Measurements from ENCODE around the gene EDN1.
"Not testable (repeated sequence)": the region's sequence is repeated elsewhere in the genome, so short reads cannot be mapped to it uniquely, and the experiment has no call there.

The EDN1 gene

GRCh38 chr6:12295558-12296254 is 5.5 kb downstream of the EDN1 start:
- no peak for DNase-seq

GRCh38 chr6:12296255-12296573 is 6.1 kb downstream of the EDN1 start:
- no peak for DNase-seq

GRCh38 chr6:12296604-12297003 is 6.4 kb downstream of the EDN1 start:
- no peak for DNase-seq

GRCh38 chr6:12297363-12298016 is 7.3 kb downstream of the EDN1 start:
- no peak for DNase-seq

- DNase-seq: no peak
These were observed 8.1 kb downstream of the EDN1 start for GRCh38 chr6:12298017-12298978.

GRCh38 chr6:12298995-12299394 is 8.8 kb downstream of the EDN1 start:
- no peak for DNase-seq

- DNase-seq: no peak
These were observed 10.9 kb downstream of the EDN1 start for GRCh38 chr6:12301018-12301417.

- no peak for DNase-seq
These were observed 14.3 kb downstream of the EDN1 start for GRCh38 chr6:12304487-12304886.

- DNase-seq: no peak
These were observed 18.9 kb downstream of the EDN1 start for GRCh38 chr6:12309070-12309469.

- no peak for DNase-seq
These were observed 20.9 kb downstream of the EDN1 start for GRCh38 chr6:12311106-12311505.

GRCh38 chr6:12312736-12313135 is 22.6 kb downstream of the EDN1 start:
- DNase-seq: no peak

GRCh38 chr6:12313306-12313991 is 23.3 kb downstream of the EDN1 start:
- DNase-seq: no peak

- no peak for DNase-seq
These were observed 23.9 kb downstream of the EDN1 start for GRCh38 chr6:12313992-12314589.

- no peak for DNase-seq
These were observed 24.6 kb downstream of the EDN1 start for GRCh38 chr6:12314751-12315150.

- no peak for DNase-seq
These were observed 25.3 kb downstream of the EDN1 start for GRCh38 chr6:12315292-12316081.

- DNase-seq: no peak
These were observed 28.6 kb downstream of the EDN1 start for GRCh38 chr6:12318749-12319148.

GRCh38 chr6:12320074-12320473 is 29.9 kb downstream of the EDN1 start:
- not testable (repeated sequence) for DNase-seq

- DNase-seq: no peak
These were observed 33.9 kb downstream of the EDN1 start for GRCh38 chr6:12324099-12324498.

GRCh38 chr6:12324748-12325147 is 34.6 kb downstream of the EDN1 start:
- DNase-seq: no peak

- DNase-seq: no peak
These were observed 35.7 kb downstream of the EDN1 start for GRCh38 chr6:12325872-12326271.

GRCh38 chr6:12327391-12327790 is 37.2 kb downstream of the EDN1 start:
- DNase-seq: no peak

- DNase-seq: no peak
These were observed 37.8 kb downstream of the EDN1 start for GRCh38 chr6:12327988-12328387.
